BE2C (cell line): ENCODE data around the gene CKAP5.
"Not testable (repeated sequence)": the region's sequence is repeated elsewhere in the genome, so short reads cannot be mapped to it uniquely, and the experiment has no call there.

ENCODE experiments used
- DNase-seq: peaks from one replicate; pipeline ENCODE4 v3.0.0-alpha.2; 2020
- H3K27me3 ChIP-seq: fragments of 250-450 bp; sonication (Bioruptor Pico); 2 replicates; pipeline ENCODE4 v1.5.1; 2020; ENCODE audit warnings: mild to moderate bottlenecking
- H3K36me3 ChIP-seq: fragments of 250-450 bp; sonication (Bioruptor Pico); 2 replicates; pipeline ENCODE4 v1.5.1; 2020; ENCODE audit warnings: mild to moderate bottlenecking
- H3K4me1 ChIP-seq: fragments of 250-450 bp; sonication (Bioruptor Pico); 2 replicates; pipeline ENCODE4 v1.5.1; 2020
- H3K4me3 ChIP-seq: 2 replicates; pipeline ENCODE4 v1.5.1; 2011; ENCODE audit warnings: low read depth, low read length
- H3K9me3 ChIP-seq: fragments of 250-450 bp; sonication (Bioruptor Pico); 2 replicates; pipeline ENCODE4 v1.5.1; 2020
- TF ChIP-seq, protein P1 (sequence below): IDR thresholded peaks from 2 replicates; pipeline ENCODE4 v1.5.1; 2012; ENCODE audit warnings: mild to moderate bottlenecking, low read depth, low read length

CKAP5 gene

DNA sequence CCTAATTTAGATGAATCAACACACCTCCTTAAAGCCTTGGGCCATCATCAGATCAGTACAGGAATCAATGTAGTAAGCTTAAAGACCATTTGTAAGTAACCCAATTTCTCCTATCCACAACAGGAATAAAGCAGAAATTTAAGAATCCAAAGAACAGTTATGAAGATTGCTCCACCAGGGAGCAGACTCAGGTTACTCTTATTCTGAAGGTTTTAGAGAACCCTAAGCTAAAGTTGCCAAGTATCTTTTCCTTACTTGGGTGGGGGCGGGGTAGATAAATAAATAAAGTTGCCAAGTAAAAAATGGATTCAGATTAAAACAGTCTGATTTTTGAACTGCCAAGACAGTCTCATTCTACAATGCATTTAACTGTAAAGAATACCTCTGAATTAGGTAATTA is 18.1 kb downstream of the CKAP5 start:
- Histone ChIP-seq H3K4me3 (no peak overlapping the region), H3K4me1 (no peaks in the 10 kb centered on the region), H3K27me3 (no peaks in the 10 kb centered on the region), H3K9me3 (no peaks in the 10 kb centered on the region), H3K36me3 (no peaks in the 10 kb centered on the region)
- TF ChIP-seq, protein P1, sequence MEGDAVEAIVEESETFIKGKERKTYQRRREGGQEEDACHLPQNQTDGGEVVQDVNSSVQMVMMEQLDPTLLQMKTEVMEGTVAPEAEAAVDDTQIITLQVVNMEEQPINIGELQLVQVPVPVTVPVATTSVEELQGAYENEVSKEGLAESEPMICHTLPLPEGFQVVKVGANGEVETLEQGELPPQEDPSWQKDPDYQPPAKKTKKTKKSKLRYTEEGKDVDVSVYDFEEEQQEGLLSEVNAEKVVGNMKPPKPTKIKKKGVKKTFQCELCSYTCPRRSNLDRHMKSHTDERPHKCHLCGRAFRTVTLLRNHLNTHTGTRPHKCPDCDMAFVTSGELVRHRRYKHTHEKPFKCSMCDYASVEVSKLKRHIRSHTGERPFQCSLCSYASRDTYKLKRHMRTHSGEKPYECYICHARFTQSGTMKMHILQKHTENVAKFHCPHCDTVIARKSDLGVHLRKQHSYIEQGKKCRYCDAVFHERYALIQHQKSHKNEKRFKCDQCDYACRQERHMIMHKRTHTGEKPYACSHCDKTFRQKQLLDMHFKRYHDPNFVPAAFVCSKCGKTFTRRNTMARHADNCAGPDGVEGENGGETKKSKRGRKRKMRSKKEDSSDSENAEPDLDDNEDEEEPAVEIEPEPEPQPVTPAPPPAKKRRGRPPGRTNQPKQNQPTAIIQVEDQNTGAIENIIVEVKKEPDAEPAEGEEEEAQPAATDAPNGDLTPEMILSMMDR: no peak
- no peak for DNase-seq

DNA sequence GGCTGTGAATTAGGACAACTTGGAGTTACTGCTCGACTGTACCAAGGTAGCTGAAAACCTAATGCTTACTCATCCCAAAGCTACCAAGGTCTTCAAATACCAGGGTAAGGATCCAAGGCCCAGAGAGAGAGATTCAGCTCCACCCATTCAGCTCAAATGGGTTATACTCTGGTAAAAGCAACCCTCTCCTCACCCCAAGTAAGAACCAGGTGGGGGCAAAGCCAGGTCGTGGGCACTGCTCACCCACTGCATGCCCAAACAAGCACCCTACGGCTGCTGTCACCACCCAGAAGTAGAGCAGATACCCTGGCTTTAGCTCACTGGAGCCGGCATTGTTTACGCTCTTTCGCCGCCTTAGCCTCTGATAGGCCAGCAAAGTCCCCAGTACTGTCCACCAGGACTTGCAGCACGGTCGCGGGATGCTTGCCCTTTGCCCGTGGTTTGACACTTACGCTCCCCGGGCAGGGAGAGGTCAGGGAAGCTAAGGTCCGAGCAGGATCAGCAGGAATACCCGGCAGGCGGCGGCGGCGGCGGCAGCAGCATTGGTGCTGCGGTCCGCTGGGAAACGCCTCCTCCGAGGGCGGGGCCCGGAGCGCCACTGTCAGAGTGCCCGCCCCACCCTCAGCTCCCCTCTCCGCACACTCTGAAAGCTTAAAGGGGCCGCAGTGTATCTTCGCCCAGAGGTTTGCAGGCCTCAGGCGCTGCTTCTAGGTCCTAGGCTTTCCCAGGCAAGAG is 19.6 kb downstream of the CKAP5 start:
- DNase-seq: peak; percentile 76
- TF ChIP-seq, protein P1: no peak
- H3K4me1 ChIP-seq: no peaks in the 10 kb centered on the region
- H3K9me3 ChIP-seq: no peaks in the 10 kb centered on the region
- no peaks in the 10 kb centered on the region for H3K27me3 ChIP-seq
- no peaks in the 10 kb centered on the region for H3K36me3 ChIP-seq
- peak overlapping the region; percentile 41 for H3K4me3 ChIP-seq

DNA sequence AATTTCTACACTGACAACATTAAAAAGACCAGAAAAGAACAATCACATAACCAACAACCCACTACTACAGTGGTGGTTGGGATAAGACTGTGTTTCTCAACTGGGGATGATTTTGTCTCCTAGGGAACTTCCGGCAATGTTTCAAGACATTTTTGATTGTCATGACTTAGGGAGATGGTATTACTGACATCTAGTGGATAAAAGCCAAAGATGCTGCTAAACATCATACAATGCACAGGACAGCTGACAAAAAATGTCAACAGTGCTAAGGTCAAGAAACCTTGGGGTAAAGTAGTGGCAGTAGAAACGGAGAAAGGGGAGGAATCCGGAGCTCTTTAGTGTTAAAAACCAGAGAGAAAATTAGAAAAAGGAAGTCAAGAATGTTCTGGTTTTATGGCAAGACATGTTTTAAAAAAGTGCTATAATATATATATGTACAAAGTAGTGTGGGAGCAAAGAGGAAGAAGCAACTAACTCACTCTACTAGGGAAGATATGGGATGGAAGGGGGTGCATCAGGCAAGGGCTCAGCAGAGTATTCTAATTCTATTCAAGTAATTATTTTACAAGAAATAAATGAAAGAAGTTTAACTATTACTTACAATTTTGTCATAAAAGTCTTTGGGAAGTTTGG is 37.2 kb downstream of the CKAP5 start:
- TF ChIP-seq, protein P1: peak; percentile 38
- peaks cover 29% of the 10 kb centered on the region for H3K36me3 ChIP-seq
- DNase-seq: no peak
- H3K4me1 ChIP-seq: no peaks in the 10 kb centered on the region
- no peak overlapping the region for H3K4me3 ChIP-seq
- H3K9me3 ChIP-seq: no peaks in the 10 kb centered on the region
- H3K27me3 ChIP-seq: no peaks in the 10 kb centered on the region

DNA sequence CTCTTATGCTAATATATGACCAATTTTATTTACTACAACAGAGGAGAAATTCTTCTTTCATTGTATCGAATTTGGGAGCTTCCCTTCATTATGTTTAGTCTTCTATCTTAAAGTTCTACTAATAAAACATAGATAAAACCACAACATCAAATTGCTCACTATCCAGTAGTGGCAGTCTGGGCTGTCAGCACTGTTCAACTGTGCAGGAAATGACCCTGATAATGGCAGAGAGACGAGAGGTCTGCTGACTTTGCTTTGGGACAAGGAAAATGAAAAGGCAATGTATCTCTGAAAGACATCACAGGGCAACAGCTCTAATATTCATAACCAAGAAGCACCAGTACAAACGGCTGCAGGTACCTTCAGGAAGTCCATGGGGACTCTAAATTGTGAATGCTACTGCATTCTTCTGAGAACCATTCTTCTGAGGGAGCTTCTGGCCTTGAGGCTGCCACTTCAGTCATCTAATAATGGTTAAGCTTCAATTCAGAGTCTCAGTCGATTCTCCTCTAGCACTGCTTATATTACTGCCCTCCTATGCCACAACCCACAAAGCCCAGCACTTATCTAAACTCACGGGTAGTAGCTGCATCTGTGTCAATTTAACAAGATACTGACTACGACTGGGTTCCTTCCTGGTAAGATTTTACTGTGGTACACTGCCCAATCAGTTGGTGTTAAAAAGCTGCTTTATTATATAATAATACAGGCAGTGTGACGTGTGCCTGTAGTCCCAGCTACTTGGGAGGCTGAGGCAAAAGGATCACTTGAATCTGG is 44.2 kb downstream of the CKAP5 start:
- Histone ChIP-seq H3K9me3 (no peaks in the 10 kb centered on the region), H3K4me3 (no peak overlapping the region), H3K27me3 (no peaks in the 10 kb centered on the region), H3K36me3 (peaks cover 18% of the 10 kb centered on the region), H3K4me1 (no peaks in the 10 kb centered on the region)
- DNase-seq: no peak
- TF ChIP-seq, protein P1: no peak

DNA sequence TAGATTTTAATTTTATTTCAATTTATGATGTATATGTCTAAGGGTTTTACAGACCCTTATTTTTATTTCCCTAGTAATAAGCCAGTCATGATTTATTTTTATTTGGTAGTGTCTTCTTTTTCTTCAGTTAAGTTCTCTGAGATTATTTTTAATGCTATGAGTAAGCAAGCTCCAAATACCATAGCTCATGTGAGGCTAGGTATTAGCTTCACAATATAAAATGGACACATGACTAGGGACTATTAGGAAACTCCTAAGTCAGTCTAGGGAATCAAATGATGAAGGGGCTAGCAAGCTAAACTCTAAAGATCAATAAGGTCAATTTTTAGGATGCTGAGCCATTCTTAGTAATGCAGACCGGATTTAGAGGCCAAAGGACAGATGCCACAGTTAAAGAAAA is 45.9 kb downstream of the CKAP5 start:
- TF ChIP-seq, protein P1: no peak
- Histone ChIP-seq H3K9me3 (no peaks in the 10 kb centered on the region), H3K36me3 (peaks cover 23% of the 10 kb centered on the region), H3K4me1 (no peaks in the 10 kb centered on the region), H3K4me3 (no peak overlapping the region), H3K27me3 (no peaks in the 10 kb centered on the region)
- DNase-seq: no peak

DNA sequence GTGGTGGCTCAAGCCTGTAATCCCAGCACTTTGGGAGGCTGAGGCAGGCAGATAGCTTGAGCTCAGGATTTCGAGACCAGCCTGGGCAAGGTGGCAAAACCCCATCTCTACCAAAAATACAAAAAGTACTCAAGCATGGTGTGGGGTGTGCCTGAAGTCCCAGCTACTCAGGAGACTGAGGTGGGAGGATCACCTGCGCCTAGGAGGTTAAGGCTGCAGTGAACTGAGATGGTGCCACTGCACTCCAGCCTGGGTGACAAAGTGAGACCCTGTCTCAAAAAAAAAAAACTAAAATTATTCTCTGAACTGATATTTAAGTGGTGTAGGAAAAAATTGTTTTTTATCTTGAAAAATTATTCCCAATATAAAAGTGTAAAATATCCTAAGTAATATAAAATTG is 46.4 kb downstream of the CKAP5 start:
- not testable (repeated sequence) for DNase-seq, H3K27me3 ChIP-seq, H3K4me3 ChIP-seq, H3K4me1 ChIP-seq, H3K9me3 ChIP-seq
- H3K36me3 ChIP-seq: peaks cover 23% of the 10 kb centered on the region
